CD14-positive monocyte (primary cell): Measurements from ENCODE around the gene WDPCP. TPM values are rescaled to one million over a fixed set of nuclear protein-coding genes. Genes with fewer than 3 reads are reported as not detected.

Experiments used
- DNase-seq, 3 donors: peaks; one replicate each; pipeline ENCODE4 v3.0.0-alpha.2; 2011 to 2022
- H2AFZ ChIP-seq: 2 replicates; pipeline ENCODE4 v1.6.0; 2012; ENCODE audit warnings: mild to moderate bottlenecking, low read depth, low read length, inconsistent platforms; ENCODE audit not compliant: insufficient read depth, poor library complexity, severe bottlenecking
- H3K27ac ChIP-seq, 2 donors: 1 replicate in 1 of 2; 2 replicates in 1 of 2; pipeline ENCODE4 v1.5.1; 2012 to 2013; ENCODE audit warnings: low read length in 2 of 2, control low read depth in 1 of 2, inconsistent platforms in 1 of 2, low read depth in 1 of 2, mild to moderate bottlenecking in 1 of 2
- H3K27me3 ChIP-seq, 2 donors: one replicate each; pipeline versions ENCODE4 v1.6.0 to v1.6.1; 2011 to 2013; ENCODE audit warnings: low read length in 2 of 2; ENCODE audit not compliant: control insufficient read depth in 2 of 2, insufficient read depth in 2 of 2
- H3K36me3 ChIP-seq, 2 donors: replicated peaks in 1 of 2; 1 replicate in 1 of 2; 2 replicates in 1 of 2; pipeline versions ENCODE4 v1.5.1 to v1.6.1; 2012 to 2013; ENCODE audit warnings: low read length in 2 of 2, control low read depth in 1 of 2, inconsistent platforms in 1 of 2, mild to moderate bottlenecking in 1 of 2; ENCODE audit not compliant: insufficient read depth in 2 of 2, control insufficient read depth in 1 of 2
- H3K4me1 ChIP-seq, 2 donors: 1 replicate in 1 of 2; 2 replicates in 1 of 2; pipeline versions ENCODE4 v1.5.1 to v1.6.1; 2012 to 2013; ENCODE audit warnings: low read length in 2 of 2, control low read depth in 1 of 2, inconsistent platforms in 1 of 2, mild to moderate bottlenecking in 1 of 2, moderate library complexity in 1 of 2; ENCODE audit not compliant: insufficient read depth in 2 of 2, control insufficient read depth in 1 of 2
- H3K4me2 ChIP-seq: replicated peaks from 2 replicates; pipeline ENCODE3; 2012; ENCODE audit warnings: low read length, moderate library complexity, mild to moderate bottlenecking; ENCODE audit not compliant: poor library complexity, severe bottlenecking; ENCODE audit errors: extremely low read depth
- H3K4me3 ChIP-seq, 3 experiments: fragments of 200-600 bp in 1 of 3; sonication (generic) in 1 of 3; replicated peaks in 1 of 3; 1 replicate in 2 of 3; 2 replicates in 1 of 3; pipeline ENCODE4 v1.5.1; 2011 to 2013; ENCODE audit warnings: low read length in 3 of 3, mild to moderate bottlenecking in 3 of 3, control low read depth in 2 of 3, low read depth in 2 of 3, inconsistent platforms in 1 of 3, moderate library complexity in 1 of 3
- H3K79me2 ChIP-seq: 2 replicates; pipeline ENCODE4 v1.6.0; 2012; ENCODE audit warnings: mild to moderate bottlenecking, control low read depth, inconsistent platforms, low read length, moderate library complexity; ENCODE audit not compliant: insufficient read depth
- H3K9ac ChIP-seq: 2 replicates; pipeline ENCODE4 v1.6.0; 2017; ENCODE audit warnings: low read length, mild to moderate bottlenecking; ENCODE audit not compliant: insufficient read depth, poor library complexity, severe bottlenecking
- H3K9me3 ChIP-seq, 2 donors: replicated peaks in 1 of 2; 1 replicate in 1 of 2; 2 replicates in 1 of 2; pipeline versions ENCODE4 v1.5.1 to v1.6.1; 2012 to 2013; ENCODE audit warnings: low read length in 2 of 2, control low read depth in 1 of 2; ENCODE audit not compliant: control insufficient read depth in 1 of 2, insufficient read depth in 1 of 2
- H4K20me1 ChIP-seq: 2 replicates; pipeline ENCODE4 v1.6.0; 2012; ENCODE audit warnings: mild to moderate bottlenecking, low read length, control low read depth, moderate library complexity; ENCODE audit not compliant: insufficient read depth
- H3K27ac Mint-ChIP-seq, 7 donors: one replicate each; pipeline ENCODE4 v1.8.0; 2020; ENCODE audit warnings: mild to moderate bottlenecking in 7 of 7, mixed read lengths in 7 of 7, moderate library complexity in 6 of 7, inconsistent platforms in 2 of 7
- H3K27me3 Mint-ChIP-seq, 3 donors: one replicate each; pipeline ENCODE4 v1.8.0; 2021 to 2022; ENCODE audit warnings: low read depth in 3 of 3, mild to moderate bottlenecking in 3 of 3, mixed read lengths in 3 of 3, moderate library complexity in 3 of 3, inconsistent platforms in 1 of 3
- H3K36me3 Mint-ChIP-seq, 2 donors: one replicate each; pipeline ENCODE4 v1.8.0; 2020; ENCODE audit warnings: mixed read lengths in 2 of 2, inconsistent platforms in 1 of 2, mild to moderate bottlenecking in 1 of 2
- H3K4me1 Mint-ChIP-seq: one replicate; pipeline ENCODE4 v1.8.0; 2020; ENCODE audit warnings: mild to moderate bottlenecking, mixed read lengths
- H3K4me3 Mint-ChIP-seq, 2 donors: one replicate each; pipeline ENCODE4 v1.8.0; 2020; ENCODE audit warnings: mild to moderate bottlenecking in 2 of 2, mixed read lengths in 2 of 2, moderate library complexity in 1 of 2
- H3K9me3 Mint-ChIP-seq, 7 donors: one replicate each; pipeline ENCODE4 v1.8.0; 2020 to 2022; ENCODE audit warnings: mixed read lengths in 7 of 7, mild to moderate bottlenecking in 6 of 7, moderate library complexity in 6 of 7, inconsistent platforms in 2 of 7
- WGBS: methylation state at CpG from one replicate; pipeline ENCODE4 v1.1.5; 2013; ENCODE audit warnings: missing lambda C conversion rate; ENCODE audit not compliant: insufficient coverage; 5-methylcytosine and 5-hydroxymethylcytosine counted together
- intact Hi-C, 2 donors: fragments of 100-400 bp; cut with micrococcal nuclease; formaldehyde crosslinking; loops; one replicate each; pipeline versions ENCODE4 v1.15.0 to v1.15.1; 2023
- polyA plus RNA-seq, 3 donors: library from polyadenylated mRNA; depleted of rRNA in 1 of 3; unstranded in 2 of 3; stranded (reverse) in 1 of 3; fragments of 300-500 nt in 2 of 3; fragments of >200 nt in 1 of 3; fragmentation: Illumina TruSeq in 2 of 3; gene quantifications; 1 replicate in 2 of 3; 2 replicates in 1 of 3; pipeline ENCODE4 v1.2.3, GENCODE V29; 2012 to 2021
- TF ChIP-seq, protein P1 (sequence below): fragments of 200-600 bp; IDR thresholded peaks from one replicate; pipeline ENCODE4 v1.8.0; 2022; ENCODE audit warnings: antibody characterized with exemption, mild to moderate bottlenecking

Gene WDPCP
- polyA plus RNA-seq, 3 donors = 3.3 to 5.2 (median 3.7) TPM

DNA sequence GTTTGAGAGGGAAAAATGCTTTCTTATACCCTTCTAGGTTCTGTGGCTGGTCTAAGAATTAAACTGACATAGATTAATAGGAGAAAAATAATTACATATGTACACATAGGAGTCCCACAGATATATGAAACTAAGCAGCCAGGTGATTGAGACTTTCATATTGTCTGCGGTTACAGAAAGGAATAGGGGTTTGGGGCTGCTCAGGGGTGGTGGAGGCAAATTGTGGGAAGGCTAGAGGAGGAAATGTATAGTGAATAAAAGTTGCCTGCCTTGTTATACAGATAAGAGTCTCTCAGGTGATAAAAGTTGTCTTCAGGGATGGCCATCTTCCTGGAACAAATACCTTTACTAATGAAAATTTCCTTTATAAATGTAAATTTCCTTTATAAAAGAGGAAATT, 29.1 kb upstream of the WDPCP start:
- no peak overlapping the region for H2AFZ ChIP-seq
- no peaks in the 10 kb centered on the region for H3K4me1 ChIP-seq
- no peaks in the 10 kb centered on the region for H3K36me3 ChIP-seq
- no peak for DNase-seq
- no peaks in the 10 kb centered on the region for H3K36me3 Mint-ChIP-seq
- no peak overlapping the region for H3K4me3 Mint-ChIP-seq
- H3K9me3 Mint-ChIP-seq = peaks cover 0 to 24% (median 14%) of the 10 kb centered on the region in 7 donors
- H3K27me3 ChIP-seq = no peaks in the 10 kb centered on the region
- WGBS = 86% methylated on average over 1 of the region's 1 CpG
- no peak overlapping the region for H3K9ac ChIP-seq
- H3K4me1 Mint-ChIP-seq = no peaks in the 10 kb centered on the region
- H3K4me3 ChIP-seq = no peak overlapping the region
- no peak overlapping the region for H3K4me2 ChIP-seq
- no peak overlapping the region for H3K27ac Mint-ChIP-seq
- intact Hi-C loops = no loop called here
- peaks cover 0 to 4% (median 1%) of the 10 kb centered on the region in 3 donors for H3K27me3 Mint-ChIP-seq
- no peaks in the 10 kb centered on the region for H4K20me1 ChIP-seq
- TF ChIP-seq, protein P1, sequence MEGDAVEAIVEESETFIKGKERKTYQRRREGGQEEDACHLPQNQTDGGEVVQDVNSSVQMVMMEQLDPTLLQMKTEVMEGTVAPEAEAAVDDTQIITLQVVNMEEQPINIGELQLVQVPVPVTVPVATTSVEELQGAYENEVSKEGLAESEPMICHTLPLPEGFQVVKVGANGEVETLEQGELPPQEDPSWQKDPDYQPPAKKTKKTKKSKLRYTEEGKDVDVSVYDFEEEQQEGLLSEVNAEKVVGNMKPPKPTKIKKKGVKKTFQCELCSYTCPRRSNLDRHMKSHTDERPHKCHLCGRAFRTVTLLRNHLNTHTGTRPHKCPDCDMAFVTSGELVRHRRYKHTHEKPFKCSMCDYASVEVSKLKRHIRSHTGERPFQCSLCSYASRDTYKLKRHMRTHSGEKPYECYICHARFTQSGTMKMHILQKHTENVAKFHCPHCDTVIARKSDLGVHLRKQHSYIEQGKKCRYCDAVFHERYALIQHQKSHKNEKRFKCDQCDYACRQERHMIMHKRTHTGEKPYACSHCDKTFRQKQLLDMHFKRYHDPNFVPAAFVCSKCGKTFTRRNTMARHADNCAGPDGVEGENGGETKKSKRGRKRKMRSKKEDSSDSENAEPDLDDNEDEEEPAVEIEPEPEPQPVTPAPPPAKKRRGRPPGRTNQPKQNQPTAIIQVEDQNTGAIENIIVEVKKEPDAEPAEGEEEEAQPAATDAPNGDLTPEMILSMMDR = no peak
- H3K79me2 ChIP-seq = no peaks in the 10 kb centered on the region
- H3K9me3 ChIP-seq = peaks cover 0 to 8% of the 10 kb centered on the region in 2 donors
- no peak overlapping the region for H3K27ac ChIP-seq

DNA sequence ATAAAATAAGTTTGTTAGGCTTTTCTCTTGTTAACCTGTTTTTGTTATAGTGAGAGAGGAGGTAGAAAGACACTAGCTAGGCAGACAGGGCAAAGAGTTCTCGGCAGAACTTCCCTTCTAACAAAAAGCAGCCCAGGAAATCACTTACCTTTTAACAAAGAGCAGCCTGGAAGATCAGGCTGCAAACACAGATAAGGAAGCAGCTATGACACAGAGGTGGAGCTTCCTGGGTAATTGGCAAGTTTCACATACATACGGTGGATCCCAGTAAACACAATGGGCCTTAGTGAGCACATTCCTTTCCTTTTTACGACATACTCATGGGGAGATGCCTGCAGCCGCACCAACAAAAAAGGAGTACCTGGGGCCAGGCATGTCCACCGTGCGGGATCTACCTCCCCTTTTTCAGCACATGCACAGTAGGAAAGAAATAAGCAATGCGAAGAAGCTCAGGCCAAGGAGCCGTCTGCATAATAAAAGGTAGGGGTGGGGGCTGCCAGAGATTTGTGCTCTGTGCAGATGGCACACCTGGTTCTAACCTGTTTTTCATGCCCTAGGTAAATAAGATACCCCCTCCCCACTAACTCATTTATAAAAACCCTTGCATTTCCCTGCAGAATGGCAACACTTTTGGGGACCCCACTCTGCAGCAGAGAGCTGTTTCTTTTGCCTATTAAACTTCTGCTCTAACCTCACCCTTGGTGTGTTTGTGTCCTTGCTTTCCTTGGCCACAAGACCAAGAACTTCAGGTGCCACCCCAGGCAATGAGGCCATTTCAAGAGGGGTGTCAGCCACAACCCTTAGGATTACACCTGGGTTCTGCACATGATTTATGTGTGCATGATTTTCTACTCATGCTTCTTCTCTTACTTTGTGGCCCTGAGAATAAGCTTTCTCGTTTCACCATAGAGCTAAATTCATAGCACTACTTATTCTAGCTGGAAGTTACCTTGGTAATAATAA, 27.0 kb upstream of the WDPCP start:
- no peaks in the 10 kb centered on the region for H4K20me1 ChIP-seq
- no peaks in the 10 kb centered on the region for H3K27me3 ChIP-seq
- Mint-ChIP-seq H3K4me1 (no peaks in the 10 kb centered on the region), H3K27me3 (peaks cover 0 to 4% (median 1%) of the 10 kb centered on the region in 3 donors), H3K27ac (no peak overlapping the region), H3K36me3 (no peaks in the 10 kb centered on the region), H3K4me3 (no peak overlapping the region), H3K9me3 (peaks cover 0 to 11% (median 6%) of the 10 kb centered on the region in 7 donors)
- no peak overlapping the region for H3K27ac ChIP-seq
- TF ChIP-seq, protein P1 = no peak
- peaks cover 0 to 4% of the 10 kb centered on the region in 2 donors for H3K9me3 ChIP-seq
- H3K36me3 ChIP-seq = no peaks in the 10 kb centered on the region
- H3K4me3 ChIP-seq = no peak overlapping the region
- H3K79me2 ChIP-seq = no peaks in the 10 kb centered on the region
- 75% methylated on average over 2 of the region's 9 CpGs for WGBS
- H3K9ac ChIP-seq = no peak overlapping the region
- H2AFZ ChIP-seq = no peak overlapping the region
- no peaks in the 10 kb centered on the region for H3K4me1 ChIP-seq
- intact Hi-C loops = no loop called here
- DNase-seq = no peak
- H3K4me2 ChIP-seq = no peak overlapping the region
